Osteoblast (primary cell): ENCODE results near the gene GORASP2. TPM values are rescaled to one million over a fixed set of nuclear protein-coding genes. Genes with fewer than 3 reads are reported as not detected.
"Not testable (repeated sequence)": the region's sequence is repeated elsewhere in the genome, so short reads cannot be mapped to it uniquely, and the experiment has no call there.

Experiments used
- DNase-seq: peaks from one replicate; pipeline ENCODE4 v3.0.0; 2011; ENCODE audit warnings: low spot score, mixed read lengths; ENCODE audit not compliant: insufficient read length; ENCODE audit errors: missing footprints
- H2AFZ ChIP-seq: 2 replicates; pipeline ENCODE4 v1.6.0; 2011; ENCODE audit warnings: mild to moderate bottlenecking, low read length
- H3K27ac ChIP-seq: 2 replicates; pipeline ENCODE4 v1.5.1; 2011; ENCODE audit warnings: mild to moderate bottlenecking, low read depth, low read length, moderate library complexity
- H3K27me3 ChIP-seq: 2 replicates; pipeline ENCODE4 v1.6.0; 2012; ENCODE audit warnings: mild to moderate bottlenecking, control low read depth, inconsistent platforms, low read length, moderate library complexity; ENCODE audit not compliant: insufficient read depth
- H3K36me3 ChIP-seq: 2 replicates; pipeline ENCODE4 v1.5.1; 2011; ENCODE audit warnings: mild to moderate bottlenecking, low read length, control low read depth, moderate library complexity; ENCODE audit not compliant: insufficient read depth
- H3K4me1 ChIP-seq: 2 replicates; pipeline ENCODE4 v1.5.1; 2011; ENCODE audit warnings: mild to moderate bottlenecking, low read length, control low read depth, moderate library complexity; ENCODE audit not compliant: insufficient read depth
- H3K4me2 ChIP-seq: 2 replicates; pipeline ENCODE4 v1.6.0; 2011; ENCODE audit warnings: mild to moderate bottlenecking, low read length; ENCODE audit not compliant: insufficient read depth
- H3K4me3 ChIP-seq: fragments of 200-600 bp; sonication (generic); 3 replicates; pipeline ENCODE4 v1.5.1; 2012; ENCODE audit warnings: mild to moderate bottlenecking, low read length, inconsistent platforms; ENCODE audit not compliant: insufficient read depth
- H3K79me2 ChIP-seq: 2 replicates; pipeline ENCODE4 v1.6.0; 2012; ENCODE audit warnings: mild to moderate bottlenecking, low read length, control low read depth, inconsistent platforms; ENCODE audit not compliant: insufficient read depth
- H3K9me3 ChIP-seq: 2 replicates; pipeline ENCODE4 v1.5.1; 2011; ENCODE audit warnings: low read depth, low read length, control low read depth
- H4K20me1 ChIP-seq: 2 replicates; pipeline ENCODE4 v1.6.0; 2012; ENCODE audit warnings: mild to moderate bottlenecking, low read length, control low read depth; ENCODE audit not compliant: insufficient read depth
- total RNA-seq: library from RNA; depleted of rRNA; stranded (reverse); fragments of >200 nt; gene quantifications from 2 replicates; pipeline ENCODE4 v1.2.3, GENCODE V29; 2012
- TF ChIP-seq, protein P1 (sequence below): IDR thresholded peaks from 2 replicates; pipeline ENCODE4 v1.5.1; 2011; ENCODE audit warnings: mild to moderate bottlenecking, low read depth, low read length, moderate library complexity; ENCODE audit errors: extremely low read depth

Gene GORASP2
- total RNA-seq, 1 donor: 51.8 TPM

DNA sequence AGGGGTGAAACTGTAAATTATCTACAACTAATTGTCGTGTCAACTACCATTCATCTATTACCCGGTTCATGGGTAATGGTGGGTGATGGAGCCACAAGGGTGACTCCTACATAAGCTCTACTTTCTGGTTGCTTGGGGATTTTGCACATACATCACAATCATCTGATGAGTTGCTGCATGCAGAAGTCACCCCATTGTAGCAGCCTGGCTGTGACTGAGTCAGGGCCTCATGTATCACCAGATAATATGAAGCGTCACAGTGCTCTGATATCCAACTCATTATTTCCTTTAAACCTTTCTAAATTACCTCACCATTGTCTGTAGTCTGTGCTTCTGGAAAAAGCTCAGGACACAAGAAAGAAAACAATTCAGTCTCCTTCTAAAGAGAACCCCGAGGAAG is 32.4 kb upstream of the GORASP2 start:
- no peak for DNase-seq
- Histone ChIP-seq H3K4me1 (peaks cover 4% of the 10 kb centered on the region), H3K36me3 (no peaks in the 10 kb centered on the region), H2AFZ (no peak overlapping the region), H4K20me1 (no peaks in the 10 kb centered on the region), H3K79me2 (no peaks in the 10 kb centered on the region), H3K4me2 (no peak overlapping the region), H3K27ac (no peak overlapping the region), H3K27me3 (no peaks in the 10 kb centered on the region), H3K4me3 (no peak overlapping the region), H3K9me3 (no peaks in the 10 kb centered on the region)
- TF ChIP-seq, protein P1, sequence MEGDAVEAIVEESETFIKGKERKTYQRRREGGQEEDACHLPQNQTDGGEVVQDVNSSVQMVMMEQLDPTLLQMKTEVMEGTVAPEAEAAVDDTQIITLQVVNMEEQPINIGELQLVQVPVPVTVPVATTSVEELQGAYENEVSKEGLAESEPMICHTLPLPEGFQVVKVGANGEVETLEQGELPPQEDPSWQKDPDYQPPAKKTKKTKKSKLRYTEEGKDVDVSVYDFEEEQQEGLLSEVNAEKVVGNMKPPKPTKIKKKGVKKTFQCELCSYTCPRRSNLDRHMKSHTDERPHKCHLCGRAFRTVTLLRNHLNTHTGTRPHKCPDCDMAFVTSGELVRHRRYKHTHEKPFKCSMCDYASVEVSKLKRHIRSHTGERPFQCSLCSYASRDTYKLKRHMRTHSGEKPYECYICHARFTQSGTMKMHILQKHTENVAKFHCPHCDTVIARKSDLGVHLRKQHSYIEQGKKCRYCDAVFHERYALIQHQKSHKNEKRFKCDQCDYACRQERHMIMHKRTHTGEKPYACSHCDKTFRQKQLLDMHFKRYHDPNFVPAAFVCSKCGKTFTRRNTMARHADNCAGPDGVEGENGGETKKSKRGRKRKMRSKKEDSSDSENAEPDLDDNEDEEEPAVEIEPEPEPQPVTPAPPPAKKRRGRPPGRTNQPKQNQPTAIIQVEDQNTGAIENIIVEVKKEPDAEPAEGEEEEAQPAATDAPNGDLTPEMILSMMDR: no peak

DNA sequence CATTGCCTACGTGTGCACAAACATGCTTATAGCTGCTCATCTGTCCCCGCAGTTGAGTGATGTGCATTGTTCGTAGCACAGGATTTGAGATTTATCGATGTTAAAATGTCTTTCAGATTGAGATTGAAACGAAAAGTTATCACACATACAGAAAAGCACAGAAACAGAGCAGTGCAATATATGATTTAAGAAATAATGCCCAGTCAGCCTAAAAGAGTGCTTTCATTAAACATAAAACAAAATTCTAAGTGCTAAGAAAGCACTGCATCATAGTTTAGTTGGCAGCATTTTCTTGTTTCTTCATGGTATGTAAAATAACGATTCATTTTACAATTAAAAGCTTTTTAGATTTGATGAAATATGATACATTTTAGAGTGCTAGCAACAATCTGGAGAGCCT is 31.9 kb upstream of the GORASP2 start:
- Histone ChIP-seq H3K27ac (no peak overlapping the region), H3K4me2 (no peak overlapping the region), H3K27me3 (no peaks in the 10 kb centered on the region), H3K4me1 (peaks cover 4% of the 10 kb centered on the region), H2AFZ (no peak overlapping the region), H4K20me1 (no peaks in the 10 kb centered on the region), H3K36me3 (no peaks in the 10 kb centered on the region), H3K4me3 (no peak overlapping the region), H3K9me3 (no peaks in the 10 kb centered on the region), H3K79me2 (no peaks in the 10 kb centered on the region)
- TF ChIP-seq, protein P1: no peak
- DNase-seq: no peak

DNA sequence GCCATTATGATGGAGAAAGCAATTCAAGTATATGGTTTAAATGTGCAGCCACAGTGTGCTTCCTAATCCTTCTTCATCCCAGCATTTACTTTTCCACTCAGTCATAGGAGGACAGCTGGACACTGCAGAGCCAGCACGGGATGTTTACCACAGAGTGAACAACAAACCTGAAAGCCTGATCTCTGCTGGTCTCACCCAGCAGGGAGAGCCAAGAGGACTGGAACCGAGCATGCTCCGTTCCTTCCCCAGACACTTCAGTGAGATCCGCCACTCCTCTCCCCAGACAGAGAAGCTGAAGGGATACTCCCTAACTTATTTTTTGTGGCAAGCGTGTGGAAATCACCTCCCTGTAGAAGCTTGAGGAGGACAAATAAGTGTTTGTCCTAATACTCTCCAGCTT is 23.2 kb upstream of the GORASP2 start:
- Histone ChIP-seq H2AFZ (no peak overlapping the region), H3K79me2 (no peaks in the 10 kb centered on the region), H3K27me3 (peaks cover 11% of the 10 kb centered on the region), H3K4me3 (no peak overlapping the region), H3K9me3 (no peaks in the 10 kb centered on the region), H3K4me2 (no peak overlapping the region), H3K27ac (no peak overlapping the region), H3K36me3 (no peaks in the 10 kb centered on the region), H3K4me1 (no peaks in the 10 kb centered on the region), H4K20me1 (no peaks in the 10 kb centered on the region)
- peak; percentile 74 for DNase-seq
- TF ChIP-seq, protein P1: no peak

DNA sequence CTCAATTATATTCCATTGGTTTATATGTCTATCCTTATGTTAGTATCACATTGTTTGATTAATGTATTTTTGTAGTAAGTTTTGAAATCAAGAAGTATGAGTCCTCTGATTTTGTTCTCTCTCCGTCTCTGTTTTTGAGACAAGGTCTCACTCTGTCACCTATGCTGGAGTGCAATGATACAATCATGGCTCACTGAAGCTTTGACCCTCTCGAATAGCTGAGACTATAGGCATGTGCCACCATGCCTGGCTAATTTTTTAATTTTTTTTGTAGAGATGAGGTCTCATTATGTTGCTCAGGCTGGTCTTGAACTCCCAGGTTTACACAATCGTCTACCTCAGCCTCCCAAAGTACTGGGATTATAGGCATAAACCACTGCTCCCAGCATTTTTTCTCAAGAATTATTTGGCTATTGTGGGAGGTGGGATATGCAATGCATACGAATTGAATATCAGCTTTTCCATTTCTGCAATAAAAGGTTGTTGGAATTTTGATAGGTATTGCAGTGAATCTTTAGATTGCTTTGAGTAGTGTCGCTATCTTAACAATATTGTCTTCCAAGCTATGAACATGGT is 17.7 kb upstream of the GORASP2 start:
- H2AFZ ChIP-seq: no peak overlapping the region
- no peak overlapping the region for H3K27ac ChIP-seq
- H3K4me2 ChIP-seq: no peak overlapping the region
- TF ChIP-seq, protein P1: no peak
- DNase-seq: no peak
- H3K9me3 ChIP-seq: peaks cover 7% of the 10 kb centered on the region
- H3K27me3 ChIP-seq: no peaks in the 10 kb centered on the region
- H3K4me3 ChIP-seq: no peak overlapping the region
- H4K20me1 ChIP-seq: no peaks in the 10 kb centered on the region
- H3K36me3 ChIP-seq: no peaks in the 10 kb centered on the region
- H3K4me1 ChIP-seq: no peaks in the 10 kb centered on the region
- no peaks in the 10 kb centered on the region for H3K79me2 ChIP-seq

DNA sequence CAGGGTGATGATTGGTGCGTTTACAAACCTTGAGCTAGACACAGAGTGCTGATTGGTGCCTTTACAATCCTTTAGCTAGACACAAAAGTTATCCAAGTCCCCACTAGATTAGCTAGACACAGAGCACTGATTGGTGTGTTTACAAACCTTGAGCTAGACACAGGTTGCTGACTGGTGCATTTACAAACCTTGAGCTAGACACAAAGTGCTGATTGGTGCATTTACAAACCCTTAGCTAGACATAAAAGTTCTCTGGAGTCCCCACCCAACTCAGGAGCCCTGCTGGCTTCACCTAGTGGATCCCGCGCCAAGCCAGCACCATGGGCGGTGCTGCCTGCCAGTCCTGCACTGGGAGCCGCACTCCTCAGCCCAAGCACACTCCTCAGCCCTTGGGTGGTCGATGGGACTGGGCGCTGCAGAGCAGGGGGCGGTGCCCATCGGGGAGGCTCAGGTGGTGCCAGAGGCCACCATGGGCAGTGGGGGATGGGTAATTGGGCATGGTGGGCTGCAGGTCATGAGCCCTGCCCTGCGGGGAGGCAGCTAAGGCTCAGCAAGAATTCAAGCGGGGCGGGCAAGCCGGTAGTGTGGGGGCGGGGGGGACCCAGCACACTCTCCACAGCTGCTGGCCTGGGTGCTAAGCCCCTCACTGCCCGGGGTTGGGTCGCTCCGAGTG is 13.9 kb upstream of the GORASP2 start:
- not testable (repeated sequence) for H3K27ac ChIP-seq, H3K9me3 ChIP-seq, H3K4me1 ChIP-seq, H4K20me1 ChIP-seq, H3K27me3 ChIP-seq, H2AFZ ChIP-seq, DNase-seq, H3K4me2 ChIP-seq, H3K36me3 ChIP-seq, H3K4me3 ChIP-seq, H3K79me2 ChIP-seq
